Heart right ventricle (tissue), 16 donors: ENCODE measurements around the gene KANSL3. TPM values are rescaled to one million over a fixed set of nuclear protein-coding genes. Genes with fewer than 3 reads are reported as not detected.

ENCODE experiments used
- ATAC-seq, 8 donors: fragments of 200-7000 bp; cut with Tn5 transposase; one replicate each; pipeline ENCODE4 v1.9.1; 2020; ENCODE audit warnings: mild to moderate bottlenecking in 8 of 8, moderate library complexity in 8 of 8, moderate number of reproducible peaks in 1 of 8
- DNase-seq, 2 donors: peaks; one replicate each; pipeline ENCODE4 v3.0.0-alpha.2; 2020
- H3K27ac ChIP-seq, 10 donors: fragments of 200-600 bp; sonication (generic) in 2 of 10; one replicate each; pipeline versions ENCODE4 v1.5.0 to v1.8.0; 2020 to 2022; ENCODE audit warnings: mild to moderate bottlenecking in 3 of 10
- H3K27me3 ChIP-seq, 7 donors: fragments of 200-600 bp; one replicate each; pipeline ENCODE4 v1.8.0; 2021 to 2022; ENCODE audit warnings: mild to moderate bottlenecking in 2 of 7
- H3K36me3 ChIP-seq, 9 donors: fragments of 200-600 bp; sonication (generic) in 1 of 9; one replicate each; pipeline versions ENCODE4 v1.5.0 to v1.8.0; 2020 to 2022; ENCODE audit warnings: mild to moderate bottlenecking in 2 of 9
- H3K4me1 ChIP-seq, 9 donors: fragments of 200-600 bp; sonication (generic) in 1 of 9; one replicate each; pipeline versions ENCODE4 v1.5.0 to v1.8.0; 2020 to 2022; ENCODE audit warnings: mild to moderate bottlenecking in 4 of 9
- H3K4me3 ChIP-seq, 10 donors: fragments of 200-600 bp; sonication (generic) in 2 of 10; one replicate each; pipeline versions ENCODE4 v1.5.0 to v1.8.0; 2020 to 2022; ENCODE audit warnings: mild to moderate bottlenecking in 7 of 10, moderate library complexity in 2 of 10
- H3K9me3 ChIP-seq, 11 donors: fragments of 200-600 bp in 10 of 11; sonication (generic) in 2 of 11; one replicate each; pipeline versions ENCODE4 v1.5.0 to v1.8.0; 2013 to 2022; ENCODE audit warnings: mild to moderate bottlenecking in 2 of 11, control low read depth in 1 of 11, moderate library complexity in 1 of 11
- CTCF ChIP-seq, 9 donors: fragments of 200-600 bp; sonication (generic) in 2 of 9; IDR thresholded peaks; one replicate each; pipeline versions ENCODE4 v1.5.0 to v1.8.0; 2021 to 2022; ENCODE audit warnings: antibody characterized with exemption in 9 of 9, mild to moderate bottlenecking in 5 of 9, moderate library complexity in 1 of 9
- WGBS, 2 donors: extraction: QIAGEN DNeasy Blood & Tissue Kit; methylation state at CpG; one replicate each; pipeline ENCODE4 v1.1.7; 2013; ENCODE audit warnings: inconsistent platforms in 1 of 2; 5-methylcytosine and 5-hydroxymethylcytosine counted together
- intact Hi-C, 10 donors: fragments of 100-400 bp; cut with DNase I; formaldehyde crosslinking; loops; one replicate each; pipeline versions ENCODE4 v1.11.1 to v1.14.2; 2022
- polyA plus RNA-seq, 2 donors: library from polyadenylated mRNA; stranded (reverse); fragments of 200-250 nt; gene quantifications; one replicate each; pipeline ENCODE4 v1.2.3, GENCODE V29; 2013
- total RNA-seq, 10 donors: library from RNA; stranded (reverse); fragmentation: NEBNext Ultra II Directional in 3 of 10; extraction: Animal tissue kit (Norgen Biotek cat#: 25700) in 3 of 10; gene quantifications; one replicate each; pipeline versions ENCODE4 v1.2.1 to v1.2.4, GENCODE V29; 2021 to 2023
- donor health status: Arrhythmogenic right ventricular cardiomyopathy.
- donor health status: ischemic (EF 13 %, LVEDD 7.1; RV severe dilation, severe dysfunction).
- donor health status: healthy with polysubstance abuse.
- donor health status: DM: no; HTN: yes; CAD: no.
- donor health status: DM: no; HTN: no; CAD: no.
- donor health status: ischemic (EF 25% LVEDD 6.9; RV normal size, moderate dysfunction).
- donor health status: ischemic (EF 25% LVEDD 5.7; RV mildly dilated, moderate dysfunction).
- donor health status: healthy.
- donor health status: DM: yes; HTN: yes; CAD: no.
- donor health status: Ischemic cardiomyopathy.
- donor health status: ischemic (EF 35%, LVEDD 5.7; RV mildly dilated, moderate dysfunction).
- donor health status: nonischemic (EF 11% LVEDD 7.7; RV severe dilation, severe dysfunction).
- donor health status: DM: yes; HTN: yes; CAD: no.
- donor health status: PGD.
- donor health status: ischemic (EF 29% LVEDD 5.4; RV normal size, mild dysfunction).
- donor health status: nonischemic (EF 23%, LVEDD 6.1; RV moderate dilation, normal function).

KANSL3 gene
- total and polyA plus RNA-seq, 12 donors = 12.5 to 38.1 (median 30.4) TPM

GRCh38 chr2:96594691-96595152 lies 43.4 kb downstream of the KANSL3 start:
- 91% methylated on average over 5 of the region's 5 CpGs for WGBS, 2 donors
- TF ChIP-seq CTCF (IDR thresholded peaks at IDR 0.05) = no peak
- H3K4me3 ChIP-seq = no peak overlapping the region
- DNase-seq (no peak), ATAC-seq (no peak)
- H3K27ac ChIP-seq = peak overlapping the region in 1 of 10 donors; percentile 41
- H3K36me3 ChIP-seq = peaks cover 0 to 88% (median 43%) of the 10 kb centered on the region in 9 donors
- intact Hi-C loops = no loop called here
- H3K27me3 ChIP-seq = no peaks in the 10 kb centered on the region
- H3K4me1 ChIP-seq = peaks cover 0 to 37% (median 9%) of the 10 kb centered on the region in 9 donors
- no peaks in the 10 kb centered on the region for H3K9me3 ChIP-seq

DNA sequence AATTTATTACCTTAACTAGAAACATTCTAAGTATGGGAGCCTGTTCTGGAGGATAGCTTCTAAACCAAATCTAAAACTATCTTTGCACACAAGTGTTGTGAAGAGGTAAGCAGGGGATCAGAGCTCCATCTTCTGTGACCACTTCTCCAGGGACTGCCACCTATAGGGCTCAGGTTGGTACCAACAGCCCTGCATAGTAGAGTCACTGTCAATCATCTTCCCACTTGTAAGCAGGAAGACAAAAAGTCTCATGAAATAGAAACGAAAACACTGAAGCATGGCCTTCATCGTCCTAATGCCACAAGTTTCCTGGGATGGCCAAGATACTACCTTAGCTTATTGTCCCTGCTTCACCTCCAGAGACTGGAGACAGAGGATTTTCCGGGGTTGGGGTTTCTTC lies 43.8 kb downstream of the KANSL3 start:
- Histone ChIP-seq H3K36me3 (peaks cover 0 to 84% (median 43%) of the 10 kb centered on the region in 9 donors), H3K4me1 (peaks cover 0 to 33% (median 7%) of the 10 kb centered on the region in 9 donors)
- WGBS, 2 donors = 87 to 92% methylated on average over 3 of the region's 3 CpGs

GRCh38 chr2:96591494-96591893 lies 46.6 kb downstream of the KANSL3 start:
- DNase-seq (no peak), ATAC-seq (peak in 1 of 8 donors; percentile 26)
- intact Hi-C loops = no loop called here
- Histone ChIP-seq H3K36me3 (peaks cover 0 to 59% (median 37%) of the 10 kb centered on the region in 9 donors), H3K4me1 (peaks cover 0 to 18% (median 6%) of the 10 kb centered on the region in 9 donors), H3K27ac (peak overlapping the region in 3 of 10 donors; percentile 23 to 45 (median 39)), H3K4me3 (no peak overlapping the region), H3K27me3 (no peaks in the 10 kb centered on the region), H3K9me3 (no peaks in the 10 kb centered on the region)
- 91 to 93% methylated on average over 3 of the region's 3 CpGs for WGBS, 2 donors
- TF ChIP-seq CTCF (IDR thresholded peaks at IDR 0.05) = no peak

More for the DNA sequence above, 43.8 kb downstream of the KANSL3 start:
- no peak for TF ChIP-seq CTCF (IDR thresholded peaks at IDR 0.05)
- intact Hi-C loops = no loop called here
- Histone ChIP-seq H3K9me3 (no peaks in the 10 kb centered on the region), H3K4me3 (no peak overlapping the region), H3K27ac (peak overlapping the region in 1 of 10 donors; percentile 41), H3K27me3 (no peaks in the 10 kb centered on the region)
- no peak for DNase-seq
- ATAC-seq = no peak

- no peak overlapping the region for H3K4me3 ChIP-seq
- peaks cover 0 to 14% (median 6%) of the 10 kb centered on the region in 9 donors for H3K4me1 ChIP-seq
- intact Hi-C loops = no loop called here
- ATAC-seq (peak in 5 of 8 donors; percentile 30 to 69 (median 60)), DNase-seq (no peak)
- H3K27ac ChIP-seq = peak overlapping the region in 3 of 10 donors; percentile 26 to 45 (median 39)
- H3K27me3 ChIP-seq = no peaks in the 10 kb centered on the region
- no peaks in the 10 kb centered on the region for H3K9me3 ChIP-seq
- WGBS, 2 donors = 74 to 75% methylated on average over 2 of the region's 2 CpGs
- no peak for TF ChIP-seq CTCF (IDR thresholded peaks at IDR 0.05)
- H3K36me3 ChIP-seq = peaks cover 0 to 55% (median 37%) of the 10 kb centered on the region in 9 donors
Observed at GRCh38 chr2:96591054-96591453, 47.1 kb downstream of the KANSL3 start.
